HPDE6-E6E7 (cell line): ENCODE results near the gene LCE1E.
A peak's percentile ranks its signal among the peaks of the same experiment; 100 is the strongest.

ENCODE experiments used
- DNase-seq: peaks from one replicate; pipeline ENCODE4 v3.0.0; 2011; ENCODE audit warnings: missing footprints; ENCODE audit errors: extremely low spot score

The LCE1E gene

GRCh38 chr1:152786077-152786476, at the start of gene LCE1E:
Gene LCE1E, plus strand, starts transcription at chr1:152786257. Its CDS starts 1,043 bp downstream, at chr1:152787300.
- peak; percentile 90 for DNase-seq

- no peak for DNase-seq
These were observed 48.1 kb upstream of the LCE1E start for GRCh38 chr1:152737997-152738396.

- DNase-seq = no peak
These were observed 46.2 kb upstream of the LCE1E start for GRCh38 chr1:152739841-152740240.

- DNase-seq = no peak
These were observed 44.4 kb upstream of the LCE1E start for GRCh38 chr1:152741656-152742055.

GRCh38 chr1:152743371-152744145, 42.5 kb upstream of the LCE1E start:
- DNase-seq = peak; percentile 56

- DNase-seq = peak; percentile 49
These were observed 40.8 kb upstream of the LCE1E start for GRCh38 chr1:152745289-152745704.

GRCh38 chr1:152745765-152746444, 40.2 kb upstream of the LCE1E start:
- no peak for DNase-seq

GRCh38 chr1:152747831-152748230, 38.2 kb upstream of the LCE1E start:
- DNase-seq = no peak

GRCh38 chr1:152752225-152752624, 33.8 kb upstream of the LCE1E start:
- peak; percentile 79 for DNase-seq

GRCh38 chr1:152753586-152753985, 32.5 kb upstream of the LCE1E start:
- DNase-seq = no peak

- DNase-seq = peak; percentile 66
These were observed 29.2 kb upstream of the LCE1E start for GRCh38 chr1:152756872-152757271.

GRCh38 chr1:152757747-152758146, 28.3 kb upstream of the LCE1E start, which contains the start of gene KPRP:
Gene KPRP, plus strand, starts transcription at chr1:152758025. Its CDS starts 1,564 bp downstream, at chr1:152759589.
- no peak for DNase-seq

- DNase-seq = no peak
These were observed 27.4 kb upstream of the LCE1E start for GRCh38 chr1:152758636-152759035.

- DNase-seq = peak; percentile 71
These were observed 26.4 kb upstream of the LCE1E start for GRCh38 chr1:152759453-152760173.

GRCh38 chr1:152760551-152761190, 25.4 kb upstream of the LCE1E start:
- no peak for DNase-seq

GRCh38 chr1:152761609-152762213, 24.3 kb upstream of the LCE1E start:
- no peak for DNase-seq

- no peak for DNase-seq
These were observed 17.1 kb upstream of the LCE1E start for GRCh38 chr1:152768847-152769533.

GRCh38 chr1:152770411-152770810, 15.6 kb upstream of the LCE1E start:
- no peak for DNase-seq

GRCh38 chr1:152774875-152775274, 11.2 kb upstream of the LCE1E start, which contains the start of gene LCE1F:
Gene LCE1F, plus strand, starts transcription at chr1:152775140. Its CDS starts 1,232 bp downstream, at chr1:152776372.
- DNase-seq = peak; percentile 47

- no peak for DNase-seq
These were observed 9.7 kb upstream of the LCE1E start for GRCh38 chr1:152776361-152776760.
